HG02763 (cell line): ENCODE data around the gene MAEA.
A peak's percentile ranks its signal among the peaks of the same experiment; 100 is the strongest.

Experiments used
- ATAC-seq: cut with Tn5 transposase; IDR thresholded peaks from one replicate; pipeline ENCODE4 v1.9.1; 2021; ENCODE audit warnings: mild to moderate bottlenecking, moderate library complexity; ENCODE audit not compliant: unreplicated experiment

MAEA gene

DNA sequence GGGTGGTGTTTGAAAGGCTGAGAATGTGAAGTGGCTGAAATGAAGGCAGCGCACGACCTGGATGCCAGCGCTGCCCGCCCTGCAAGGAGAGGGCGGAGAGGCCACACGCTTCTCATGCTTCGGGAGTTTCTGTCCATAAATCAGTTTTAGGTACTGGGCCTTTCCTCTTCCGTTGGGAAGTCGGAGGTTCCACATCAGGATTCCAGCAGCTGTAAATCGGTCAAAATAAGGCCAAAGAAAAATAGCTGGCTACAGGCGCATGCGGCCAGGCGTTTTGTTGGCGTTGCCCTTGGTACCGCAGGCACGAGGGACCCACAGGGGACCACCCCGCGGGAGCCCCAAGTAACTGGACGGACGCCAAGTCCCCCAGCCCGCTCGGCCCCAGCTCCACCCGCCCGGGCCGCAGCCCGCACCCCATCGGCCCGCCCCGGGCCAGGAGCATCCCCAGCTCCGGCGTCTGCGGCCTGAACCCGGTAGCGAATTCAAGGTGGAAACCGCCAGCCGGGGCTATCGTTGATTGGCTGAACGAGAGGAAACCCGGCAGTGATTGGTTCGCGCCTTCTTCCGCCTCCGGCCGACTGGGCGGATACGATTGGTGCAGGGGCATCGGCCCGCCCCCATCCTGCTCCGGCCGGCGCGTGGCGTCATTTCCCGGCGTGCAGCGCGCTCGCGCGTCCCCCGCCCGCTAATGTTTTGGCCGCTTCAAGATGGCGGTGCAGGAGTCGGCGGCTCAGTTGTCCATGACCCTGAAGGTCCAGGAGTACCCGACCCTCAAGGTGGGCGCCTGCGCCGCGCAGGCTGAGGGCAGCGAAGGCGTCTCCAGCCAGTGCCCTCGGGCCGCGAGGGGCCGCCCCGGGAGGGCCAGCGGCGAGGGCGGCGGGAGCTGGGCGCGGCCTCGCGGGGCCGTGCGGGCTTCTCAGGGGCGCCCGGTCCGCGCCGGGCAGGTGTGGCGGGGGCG is at the start of gene MAEA:
Gene MAEA (plus strand): TSS at position 685 of the 958 bp plus-strand sequence. CDS start 23 bp downstream, at position 708.
- ATAC-seq, result peak; percentile 97

DNA sequence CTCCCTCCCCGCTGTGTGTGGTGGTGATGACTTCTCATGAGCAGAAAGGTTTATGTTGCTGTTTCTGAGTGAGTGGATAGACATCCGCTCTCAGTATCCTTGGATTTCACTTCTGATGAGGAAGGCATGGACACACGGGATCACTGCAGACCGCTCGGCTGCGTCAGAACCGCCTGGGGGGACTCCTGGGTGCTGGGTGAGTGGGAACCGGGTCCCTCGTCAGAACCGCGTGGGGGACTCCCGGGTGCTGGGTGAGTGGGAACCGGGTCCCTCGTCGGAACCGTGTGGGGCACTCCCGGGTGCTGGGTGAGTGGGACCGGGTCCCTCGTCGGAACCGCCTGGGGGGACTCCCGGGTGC is 49.8 kb upstream of the MAEA start:
- no peak for ATAC-seq

DNA sequence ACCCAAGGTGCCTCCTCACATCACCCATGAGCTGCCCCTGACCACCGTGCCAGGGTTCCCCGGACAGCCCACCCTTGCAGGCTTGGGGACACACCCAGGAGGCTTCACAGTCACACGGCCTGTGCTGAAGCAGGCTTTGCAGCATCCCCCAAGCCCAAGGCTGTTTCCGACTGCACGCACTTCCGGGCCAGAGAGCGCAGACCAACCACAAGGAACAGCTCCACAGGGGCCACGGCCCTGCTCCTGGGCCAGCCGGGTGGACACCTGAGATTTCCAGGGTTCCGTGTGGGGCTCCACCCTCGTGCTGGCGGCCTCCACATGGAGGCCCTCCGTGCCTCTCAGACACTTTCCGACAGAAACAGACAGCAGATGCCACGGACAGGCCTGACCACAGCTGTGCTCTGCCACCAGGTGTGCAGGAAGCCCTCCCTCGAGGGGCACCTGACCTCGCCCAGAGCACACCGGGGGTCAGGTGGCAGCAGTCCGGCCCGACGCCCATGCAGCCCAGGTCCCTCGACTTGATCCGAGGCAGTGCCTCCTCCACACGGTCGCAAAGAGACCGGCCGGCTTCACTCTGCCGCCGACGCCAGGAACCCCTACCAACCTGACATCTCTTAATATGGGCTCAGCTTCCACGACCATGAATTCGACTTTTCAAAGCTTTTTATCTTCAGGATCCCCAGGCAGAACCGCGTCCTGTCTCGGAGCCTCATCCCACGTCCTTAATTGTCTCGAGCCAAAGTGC is 48.8 kb upstream of the MAEA start:
- ATAC-seq, result no peak

DNA sequence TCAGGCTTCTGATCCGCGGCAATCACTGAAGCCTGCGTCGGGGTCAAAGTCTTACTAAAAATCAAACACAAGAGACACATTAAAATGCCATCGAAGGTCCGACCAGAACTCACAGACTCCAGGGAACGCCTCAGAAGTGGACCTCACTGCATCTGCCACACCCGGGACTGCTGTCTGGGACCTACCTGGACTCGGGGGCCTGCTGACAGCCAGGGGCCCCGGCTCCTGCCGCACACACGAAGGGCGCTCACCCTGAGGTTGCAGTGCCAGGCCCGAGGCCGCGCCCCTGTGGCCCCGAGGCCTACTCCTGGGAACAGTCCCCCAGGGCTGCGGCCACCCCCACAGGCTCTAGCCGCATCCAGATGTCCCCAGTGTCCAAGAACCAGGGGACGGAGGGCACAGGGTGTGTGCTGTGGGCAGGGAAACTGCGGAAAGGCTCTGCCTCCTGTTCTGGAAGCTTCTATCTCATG is 48.2 kb upstream of the MAEA start:
- no peak for ATAC-seq

DNA sequence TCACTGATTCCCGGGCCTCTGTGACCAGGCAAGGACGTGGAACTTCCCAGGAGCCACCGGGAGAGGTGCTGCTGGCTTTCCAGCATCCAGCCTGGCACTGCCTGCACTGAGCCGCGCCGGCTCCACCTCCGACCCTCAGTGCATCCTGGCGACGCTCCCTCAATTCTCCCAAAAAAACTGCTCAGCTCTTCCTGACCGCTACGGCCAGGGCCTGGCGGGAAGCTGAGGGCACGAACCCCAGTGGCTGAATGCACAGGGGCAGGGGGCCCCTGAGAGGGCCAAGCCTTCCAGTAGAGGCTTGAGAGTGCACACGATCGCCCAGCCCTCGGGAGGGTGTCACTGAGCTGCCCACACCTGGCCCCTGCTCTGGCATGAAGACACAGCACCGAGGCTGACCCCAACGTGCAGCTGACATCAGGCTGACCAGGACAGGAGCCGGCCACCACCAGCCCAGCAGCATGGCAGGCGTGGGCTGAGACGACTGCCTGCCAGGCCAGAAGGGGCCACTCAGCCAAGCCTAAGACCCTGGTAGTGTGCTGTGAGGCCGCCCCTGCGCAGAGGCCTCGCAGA is 47.7 kb upstream of the MAEA start:
- ATAC-seq, result no peak

DNA sequence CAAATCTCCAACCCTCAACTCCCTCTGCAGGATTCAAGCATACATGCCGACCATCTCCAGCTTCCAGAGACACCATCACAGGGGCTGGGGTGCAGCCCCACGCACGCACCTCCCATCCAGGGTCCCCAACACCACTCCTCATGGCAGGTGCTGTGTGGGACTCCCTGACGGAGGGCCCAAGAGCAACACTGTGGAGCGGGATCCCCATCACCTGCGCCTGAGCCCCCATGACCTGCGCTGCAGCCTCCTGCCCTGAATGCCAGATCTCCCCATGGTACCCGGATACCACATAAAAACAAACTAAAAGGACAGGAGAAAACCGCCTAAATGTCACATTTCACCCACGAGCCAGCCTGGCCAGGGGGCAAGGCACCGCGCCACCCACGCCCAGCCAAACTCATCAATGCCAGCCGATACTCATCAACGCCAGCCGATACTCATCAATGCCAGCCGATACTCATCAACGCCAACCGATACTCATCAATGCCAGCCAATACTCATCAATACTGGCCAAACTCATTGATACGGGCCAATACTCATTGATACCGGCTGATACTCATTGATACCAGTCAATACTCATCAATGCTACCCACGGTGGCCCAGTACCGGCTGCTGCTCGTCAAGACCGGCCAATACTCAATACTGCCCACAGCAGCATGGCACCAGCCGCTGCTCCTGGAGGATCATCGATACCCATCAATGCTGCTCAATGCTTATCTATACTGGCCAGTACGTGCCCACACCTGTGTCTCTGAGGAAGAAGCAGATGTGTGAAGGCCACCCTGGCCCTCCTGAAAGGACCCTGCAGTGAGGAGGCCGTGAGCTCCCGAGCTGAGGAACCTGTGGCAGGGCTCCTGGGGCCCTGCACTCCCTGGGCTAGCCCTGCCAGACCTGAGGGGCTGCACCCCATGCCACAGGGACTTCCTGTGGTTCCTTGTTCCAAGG is 46.9 kb upstream of the MAEA start:
- ATAC-seq, result no peak

DNA sequence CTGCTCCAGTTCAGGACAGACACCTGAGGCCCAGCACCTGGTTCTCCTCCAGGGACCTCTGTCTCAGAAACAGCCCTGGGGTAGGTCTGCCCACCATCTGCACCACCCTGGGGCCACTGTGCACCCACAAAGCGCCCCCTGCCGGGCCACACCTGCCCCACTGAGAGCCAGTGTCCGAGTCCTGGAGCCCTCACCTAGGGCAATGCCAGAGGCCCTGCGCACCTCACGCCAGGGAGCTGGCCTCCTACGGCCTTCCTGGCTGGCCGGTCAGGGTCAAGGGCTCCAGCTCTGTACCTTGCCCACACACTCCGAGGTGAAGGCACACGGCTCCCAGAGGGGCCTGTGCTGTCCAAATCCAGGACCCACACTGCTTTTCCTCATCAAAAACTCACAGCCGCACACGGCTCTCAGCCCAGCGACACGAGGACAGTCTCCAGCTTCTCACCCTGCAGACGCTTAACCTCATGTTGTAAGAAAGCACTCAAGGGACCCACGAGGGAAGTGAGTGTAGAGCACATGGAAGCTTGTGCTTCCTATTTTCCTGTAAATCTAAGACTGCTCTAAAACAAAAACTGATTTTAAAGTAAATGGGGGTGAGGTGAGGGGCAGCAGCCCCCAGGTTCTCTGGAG is 46.1 kb upstream of the MAEA start:
- no peak for ATAC-seq

DNA sequence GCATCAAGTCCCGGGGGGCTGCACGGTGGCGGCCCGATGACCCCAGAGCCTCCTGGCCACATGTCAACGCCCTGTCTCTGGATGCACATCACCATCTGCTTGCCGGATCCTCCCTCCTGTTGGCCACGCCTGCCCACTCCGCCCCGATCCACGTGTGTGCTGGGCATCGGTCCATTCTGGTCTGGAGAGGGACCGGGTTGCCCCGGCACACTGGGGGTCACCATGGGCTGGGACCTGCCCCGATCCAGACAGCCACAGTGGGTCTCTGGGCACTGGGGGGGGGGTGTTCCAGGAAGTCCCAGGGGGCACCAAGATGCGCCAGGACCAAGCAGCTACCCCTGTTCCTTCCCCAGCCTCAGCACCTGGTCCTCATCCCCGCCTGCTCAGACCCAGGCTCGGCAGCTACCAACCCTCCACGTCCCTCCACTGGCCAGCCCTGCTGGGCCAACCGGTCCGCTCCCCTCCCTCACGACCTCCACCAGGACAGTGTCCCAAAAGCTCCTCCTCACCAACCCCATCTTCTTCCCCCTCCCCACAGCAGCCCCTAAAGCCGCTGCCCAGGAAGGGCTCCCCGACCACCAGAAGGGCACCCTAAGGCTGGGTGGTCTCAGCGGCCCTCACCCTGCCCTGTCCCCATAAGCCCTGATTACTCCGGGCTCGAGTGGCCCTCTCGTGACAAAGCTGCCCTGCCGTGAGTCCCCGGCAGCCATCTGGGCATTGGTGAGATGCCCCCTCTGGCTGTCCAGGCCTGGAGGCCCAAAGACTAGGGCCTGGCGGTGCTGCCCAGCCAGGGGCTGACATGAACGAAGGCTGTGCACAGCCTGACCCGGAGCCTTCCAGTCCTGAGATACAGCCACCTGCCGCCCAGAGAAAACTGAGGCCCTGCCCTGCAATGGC is 45.4 kb upstream of the MAEA start:
- ATAC-seq, result no peak

DNA sequence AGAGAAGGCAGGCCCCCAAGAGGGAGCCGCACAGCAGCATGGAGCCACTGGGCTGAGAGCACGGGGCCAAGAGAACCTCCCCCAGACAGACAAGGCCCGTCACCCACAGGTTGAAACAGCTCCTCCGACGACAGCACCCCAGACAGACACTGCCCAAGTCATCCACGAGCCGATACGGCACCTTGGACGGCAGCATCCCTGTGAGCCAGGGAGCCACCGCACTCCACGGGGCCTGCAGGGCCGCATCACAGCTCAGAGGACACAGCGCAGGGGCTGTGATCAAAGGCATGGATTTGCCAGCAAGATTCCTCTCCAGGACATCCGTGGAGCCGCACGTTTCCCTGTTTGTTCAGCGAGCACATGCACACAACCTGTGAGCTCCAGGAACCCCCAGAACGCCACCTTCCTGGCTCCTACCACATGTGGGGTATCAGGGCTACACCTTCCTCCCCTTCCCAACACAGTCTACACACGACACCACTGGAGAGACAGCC is 44.7 kb upstream of the MAEA start:
- no peak for ATAC-seq

DNA sequence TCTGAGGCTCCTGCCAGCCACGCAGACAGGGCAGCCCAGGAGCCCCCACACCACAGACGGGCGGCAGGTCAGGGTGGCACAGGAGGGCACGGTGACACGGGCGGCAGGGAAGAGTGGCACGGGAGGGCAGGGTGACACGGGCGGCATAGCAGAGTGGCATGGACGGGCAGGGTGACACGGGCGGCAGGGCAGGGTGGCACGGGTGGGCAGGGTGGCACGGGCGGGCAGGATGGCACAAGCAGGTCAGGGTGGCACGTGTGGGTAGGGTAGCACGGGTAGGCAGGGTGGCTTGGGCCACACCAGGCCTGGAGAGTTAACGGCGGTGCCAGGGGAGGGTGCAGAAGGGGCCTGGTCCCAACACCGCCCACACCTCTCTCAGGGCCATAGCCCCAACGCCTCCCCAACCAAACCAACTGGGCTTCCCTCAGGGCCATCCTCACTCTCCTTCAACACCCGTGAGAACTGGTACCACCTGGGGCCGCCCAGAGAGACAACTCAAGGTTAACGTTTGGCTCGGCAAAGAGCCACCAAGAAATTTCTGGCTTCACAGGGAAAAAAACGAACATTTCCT is 44.1 kb upstream of the MAEA start:
- no peak for ATAC-seq

DNA sequence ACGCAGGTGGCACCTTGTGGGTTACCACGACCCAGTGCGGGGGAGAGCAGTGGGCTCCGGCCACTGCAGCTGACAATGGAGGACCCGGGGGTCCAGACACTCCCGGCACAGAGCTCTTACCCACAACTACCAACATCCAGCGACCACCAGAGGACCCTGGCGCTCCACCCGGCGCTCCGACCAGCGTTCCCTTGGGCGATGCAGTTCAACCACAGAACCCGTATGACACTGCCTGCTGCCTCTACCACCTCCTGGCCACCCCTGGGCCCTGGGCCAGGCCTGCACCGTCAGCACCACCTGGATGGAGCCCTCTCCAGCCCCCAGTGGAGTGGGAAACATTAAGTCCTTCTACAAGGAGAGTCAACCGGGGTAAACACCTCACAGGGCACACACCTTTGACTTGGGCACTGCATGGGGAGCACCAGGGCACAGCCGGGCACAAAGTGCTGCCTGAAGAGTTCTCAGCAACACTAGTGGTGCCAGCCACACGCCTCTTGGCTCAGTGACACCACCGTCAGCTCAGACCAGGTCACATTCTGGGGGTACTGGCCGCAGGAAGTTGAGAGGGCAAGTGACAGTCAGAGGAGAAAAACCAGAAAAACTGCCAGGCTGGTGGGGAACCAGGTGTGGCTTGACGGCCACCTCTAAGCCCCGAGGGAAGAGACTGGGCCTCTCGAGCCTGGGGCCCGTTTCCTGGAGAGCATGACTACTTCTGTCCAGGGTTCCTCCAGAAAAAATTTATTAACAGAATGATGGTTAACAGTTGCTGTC is 43.4 kb upstream of the MAEA start:
- ATAC-seq, result no peak

DNA sequence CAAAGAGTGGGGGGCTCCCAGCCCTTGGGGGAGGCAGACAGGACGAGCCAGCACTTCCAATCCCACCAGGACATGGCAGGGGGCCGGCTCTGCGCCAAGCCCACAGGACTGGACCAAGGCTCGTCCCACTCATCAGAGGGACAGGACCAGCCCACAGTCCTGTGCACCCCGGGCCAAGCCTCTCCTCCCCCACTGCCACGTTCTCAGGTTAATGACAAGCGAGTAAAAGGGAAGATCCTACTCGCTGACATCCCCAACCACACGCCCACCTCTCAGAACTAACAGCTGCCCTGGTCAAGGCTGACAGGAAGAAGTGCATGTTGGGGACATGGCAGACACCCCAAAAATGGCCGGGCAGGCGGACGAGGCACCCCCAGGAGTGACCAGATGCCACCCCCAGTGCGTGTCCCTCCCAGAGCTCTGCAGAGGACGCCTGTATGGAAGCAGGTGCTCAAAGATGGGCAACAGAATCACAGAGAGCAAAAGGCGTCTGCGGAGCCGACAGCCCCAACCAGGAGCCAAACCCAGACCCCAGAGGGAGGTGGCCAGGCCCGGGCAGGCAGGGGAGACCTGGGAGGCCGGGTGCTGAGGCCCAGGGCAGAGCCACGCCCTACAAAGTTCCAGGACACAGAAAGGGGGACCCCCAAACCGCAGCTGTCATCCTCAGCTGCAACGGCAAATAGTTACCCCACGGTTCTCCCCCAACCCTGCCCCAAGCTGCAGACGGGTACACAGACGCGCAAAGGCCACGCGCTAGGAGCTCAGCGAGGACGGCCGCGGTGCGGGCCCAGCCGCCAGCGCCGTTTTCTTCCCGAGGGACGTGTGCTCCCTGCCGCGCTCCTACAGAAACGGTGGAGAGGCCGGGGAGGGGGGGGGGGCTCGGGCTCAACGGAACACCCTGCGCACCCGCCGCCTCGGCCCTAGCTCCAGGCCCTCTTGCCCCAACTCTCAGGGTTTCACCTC is 42.5 kb upstream of the MAEA start:
- no peak for ATAC-seq

DNA sequence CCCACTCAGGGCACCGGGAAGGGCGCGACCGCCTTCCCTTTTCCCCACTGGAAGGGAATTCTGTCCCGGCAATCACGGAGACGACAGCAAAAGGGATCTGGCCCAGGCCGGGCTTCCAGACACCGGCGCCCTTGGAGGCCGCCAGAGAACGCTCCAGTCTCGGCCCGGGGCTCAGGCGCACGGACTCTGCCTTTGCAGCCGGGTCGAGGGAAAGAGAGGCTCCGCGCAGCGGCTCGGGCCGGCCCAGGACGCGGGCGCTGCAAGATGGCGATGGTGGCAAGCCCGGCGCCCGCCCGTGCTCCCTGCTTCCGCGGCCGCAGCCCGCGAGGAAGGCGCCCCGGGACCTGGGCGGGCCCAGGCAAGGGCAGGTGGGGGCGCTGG is 41.8 kb upstream of the MAEA start:
- no peak for ATAC-seq

DNA sequence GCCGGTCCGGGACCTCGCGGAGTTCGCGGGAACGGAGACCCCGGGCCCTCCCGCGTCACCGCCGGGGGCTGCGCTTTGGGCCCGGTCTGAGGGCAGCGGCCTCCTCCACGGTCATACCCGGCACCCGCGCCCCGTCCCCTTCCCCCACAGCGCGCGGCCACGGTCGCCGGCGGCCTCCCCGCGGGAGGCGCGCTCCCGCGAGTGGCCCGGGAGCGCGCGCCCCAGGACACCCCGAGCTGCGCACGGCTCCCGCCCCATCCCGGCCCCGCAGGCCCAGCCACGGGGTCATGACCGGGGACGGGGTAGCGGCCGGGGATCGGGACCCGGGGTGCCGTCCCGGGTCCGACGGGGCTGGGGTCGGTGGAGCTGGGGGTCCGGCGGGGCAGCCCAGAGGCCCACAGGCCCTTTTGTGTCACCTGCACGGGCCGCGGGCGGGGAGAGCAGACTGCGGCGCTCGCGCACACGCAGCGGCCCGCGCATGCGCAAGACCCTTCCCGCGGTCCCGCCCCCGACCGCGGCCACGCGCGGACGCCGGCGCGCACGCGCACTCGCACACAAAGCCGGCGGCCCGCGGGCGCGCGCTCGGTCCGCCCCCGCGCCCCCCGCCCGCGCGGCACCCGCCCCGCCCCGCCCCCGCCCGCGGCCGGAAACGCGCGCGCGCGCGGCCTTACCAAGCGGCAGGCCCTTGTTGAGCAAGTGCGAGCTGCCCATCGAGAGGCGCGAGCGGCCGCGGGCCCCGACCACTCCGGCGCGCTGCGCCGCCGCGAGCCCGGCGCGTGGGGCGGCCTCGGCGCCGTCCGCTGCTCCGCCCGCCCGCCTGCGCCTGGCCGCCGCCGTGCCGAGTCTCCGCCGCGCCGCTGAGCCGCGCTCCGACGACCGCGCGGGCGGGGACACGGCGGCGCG is 41.2 kb upstream of the MAEA start, which contains the start of gene CTBP1:
Gene CTBP1 (minus strand): TSS at position 886 of the 903 bp plus-strand sequence. CDS start 7,799 bp downstream, outside the sequence.
- ATAC-seq, result peak; percentile 47

DNA sequence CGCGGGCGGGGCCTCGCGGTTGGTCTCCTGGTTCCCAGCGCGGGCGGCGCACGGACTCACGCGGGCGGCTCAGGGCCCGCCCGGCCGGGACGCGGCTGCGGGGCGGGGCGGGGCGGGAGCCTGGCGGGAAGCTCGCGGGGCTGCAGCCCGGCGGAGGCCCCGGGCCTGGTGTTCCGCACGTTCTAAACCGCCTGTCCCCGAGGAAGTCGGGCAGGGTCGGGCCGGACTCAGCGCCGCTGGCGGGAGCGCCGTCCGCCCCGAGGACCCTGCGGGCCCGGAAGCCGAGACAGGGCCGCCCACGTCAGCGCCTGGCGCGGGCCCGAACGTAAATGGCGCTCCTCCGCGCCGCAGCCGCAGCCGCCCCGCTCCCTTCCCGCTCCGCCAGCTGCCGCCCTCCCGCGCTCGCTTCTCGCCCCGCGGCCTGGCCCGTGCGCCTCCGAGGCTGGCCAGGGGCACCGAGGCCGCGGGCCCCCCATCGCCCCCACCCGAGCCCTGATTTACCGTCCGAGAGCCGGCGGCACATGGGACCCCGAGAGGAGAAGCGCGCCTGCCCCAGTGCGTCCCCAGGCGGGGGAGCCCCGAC is 40.5 kb upstream of the MAEA start:
- peak; percentile 63 for ATAC-seq
